Esophagus (tissue), 2 donors: ENCODE results near the gene TNIP1. TPM values are rescaled to one million over a fixed set of nuclear protein-coding genes. Genes with fewer than 3 reads are reported as not detected.

Experiments
- H3K27ac ChIP-seq, 2 donors: one replicate each; pipeline ENCODE4 v1.5.1; 2013; ENCODE audit warnings: low read depth in 2 of 2, mild to moderate bottlenecking in 2 of 2, inconsistent platforms in 1 of 2, low read length in 1 of 2, moderate library complexity in 1 of 2
- H3K27me3 ChIP-seq, 2 donors: one replicate each; pipeline ENCODE4 v1.6.1; 2013; ENCODE audit warnings: low read length in 2 of 2, control low read depth in 1 of 2, mild to moderate bottlenecking in 1 of 2; ENCODE audit not compliant: insufficient read depth in 2 of 2, control insufficient read depth in 1 of 2
- H3K36me3 ChIP-seq, 2 donors: one replicate each; pipeline ENCODE4 v1.6.1; 2013; ENCODE audit warnings: low read length in 1 of 2; ENCODE audit not compliant: control insufficient read depth in 2 of 2, insufficient read depth in 2 of 2
- H3K4me1 ChIP-seq, 2 donors: one replicate each; pipeline ENCODE4 v1.6.1; 2013; ENCODE audit warnings: low read length in 1 of 2; ENCODE audit not compliant: control insufficient read depth in 2 of 2, insufficient read depth in 2 of 2
- H3K4me3 ChIP-seq, 2 donors: one replicate each; pipeline ENCODE4 v1.5.1; 2013; ENCODE audit warnings: low read length in 2 of 2, mild to moderate bottlenecking in 2 of 2, low read depth in 1 of 2, moderate library complexity in 1 of 2
- H3K9me3 ChIP-seq, 2 donors: one replicate each; pipeline ENCODE4 v1.6.1; 2013; ENCODE audit warnings: mild to moderate bottlenecking in 2 of 2, low read depth in 1 of 2, low read length in 1 of 2, moderate library complexity in 1 of 2; ENCODE audit not compliant: control insufficient read depth in 2 of 2, insufficient read depth in 1 of 2
- WGBS, 2 donors: extraction: QIAGEN DNeasy Blood & Tissue Kit; methylation state at CpG; one replicate each; pipeline ENCODE4 v1.1.7; 2013; 5-methylcytosine and 5-hydroxymethylcytosine counted together
- polyA plus RNA-seq, 2 donors: library from polyadenylated mRNA; stranded (reverse); fragments of 200-250 nt; gene quantifications; one replicate each; pipeline ENCODE4 v1.2.3, GENCODE V29; 2013
- donor health status: healthy with polysubstance abuse.
- donor health status: Bipolar disorder and iron deficiency.

The TNIP1 gene
- polyA plus RNA-seq, 2 donors, result 68.3 to 140 TPM

- Histone ChIP-seq H3K4me1 (peaks cover 2 to 34% of the 10 kb centered on the region in 2 donors), H3K4me3 (no peak overlapping the region), H3K27ac (peak overlapping the region; percentile 83 to 96), H3K9me3 (no peaks in the 10 kb centered on the region), H3K27me3 (no peaks in the 10 kb centered on the region), H3K36me3 (peaks cover 2 to 32% of the 10 kb centered on the region in 2 donors)
- WGBS, 2 donors, result 39 to 54% methylated on average over 8 of the region's 8 CpGs
Measured at GRCh38 chr5:151023651-151024050, 57.2 kb downstream of the TNIP1 start.

GRCh38 chr5:151023047-151023615 lies 57.7 kb downstream of the TNIP1 start:
- H3K27me3 ChIP-seq, result no peaks in the 10 kb centered on the region
- peak overlapping the region in 1 of 2 donors; percentile 61 for H3K4me3 ChIP-seq
- H3K27ac ChIP-seq, result peak overlapping the region; percentile 83 to 96
- WGBS, 2 donors, result 60 to 78% methylated on average over 5 of the region's 5 CpGs
- H3K9me3 ChIP-seq, result no peaks in the 10 kb centered on the region
- H3K36me3 ChIP-seq, result peaks cover 0 to 27% of the 10 kb centered on the region in 2 donors
- H3K4me1 ChIP-seq, result peaks cover 2 to 34% of the 10 kb centered on the region in 2 donors

GRCh38 chr5:151022511-151023018 lies 58.3 kb downstream of the TNIP1 start:
- Histone ChIP-seq H3K36me3 (peaks cover 0 to 21% of the 10 kb centered on the region in 2 donors), H3K4me3 (peak overlapping the region; percentile 2 to 61), H3K27ac (peak overlapping the region; percentile 83 to 96), H3K9me3 (no peaks in the 10 kb centered on the region), H3K4me1 (peaks cover 2 to 34% of the 10 kb centered on the region in 2 donors), H3K27me3 (no peaks in the 10 kb centered on the region)
- WGBS, 2 donors, result 63 to 75% methylated on average over 7 of the region's 7 CpGs

- Histone ChIP-seq H3K27me3 (no peaks in the 10 kb centered on the region), H3K36me3 (peaks cover 0 to 16% of the 10 kb centered on the region in 2 donors), H3K4me3 (peak overlapping the region; percentile 60 to 61), H3K9me3 (no peaks in the 10 kb centered on the region), H3K4me1 (peaks cover 2 to 31% of the 10 kb centered on the region in 2 donors), H3K27ac (peak overlapping the region; percentile 83 to 96)
- 80 to 86% methylated on average over 6 of the region's 6 CpGs for WGBS, 2 donors
Measured at GRCh38 chr5:151021746-151022145, 59.1 kb downstream of the TNIP1 start.

- H3K4me3 ChIP-seq, result peak within 1 kb of the TSS; percentile 60 to 61
- 3% methylated on average over 54 of the region's 54 CpGs for WGBS, 2 donors
- H3K27me3 ChIP-seq, result no peaks in the 10 kb centered on the region
- H3K27ac ChIP-seq, result peak within 1 kb of the TSS; percentile 78 to 83
- peaks cover 0 to 8% of the 10 kb centered on the region in 2 donors for H3K36me3 ChIP-seq
- no peaks in the 10 kb centered on the region for H3K9me3 ChIP-seq
- H3K4me1 ChIP-seq, result peaks cover 2 to 31% of the 10 kb centered on the region in 2 donors
Measured at GRCh38 chr5:151020304-151021110, 60.3 kb downstream of the TNIP1 start, which contains the start of gene GPX3. Gene GPX3 (plus strand): TSS chr5:151020591. CDS start chr5:151020655, 64 bp downstream.

GRCh38 chr5:151019331-151019730 lies 61.5 kb downstream of the TNIP1 start:
- H3K36me3 ChIP-seq, result peaks cover 0 to 3% of the 10 kb centered on the region in 2 donors
- H3K27ac ChIP-seq, result no peak overlapping the region
- WGBS, 2 donors, result 66 to 68% methylated on average over 2 of the region's 2 CpGs
- peaks cover under 1 to 25% of the 10 kb centered on the region in 2 donors for H3K4me1 ChIP-seq
- no peaks in the 10 kb centered on the region for H3K27me3 ChIP-seq
- no peak overlapping the region for H3K4me3 ChIP-seq
- H3K9me3 ChIP-seq, result no peaks in the 10 kb centered on the region

- Histone ChIP-seq H3K27me3 (no peaks in the 10 kb centered on the region), H3K4me3 (no peak overlapping the region), H3K36me3 (peaks cover 0 to 2% of the 10 kb centered on the region in 2 donors), H3K4me1 (peaks cover 0 to 20% of the 10 kb centered on the region in 2 donors), H3K9me3 (no peaks in the 10 kb centered on the region), H3K27ac (no peak overlapping the region)
- 74 to 82% methylated on average over 2 of the region's 2 CpGs for WGBS, 2 donors
Measured at GRCh38 chr5:151018846-151019245, 62.0 kb downstream of the TNIP1 start.

- Histone ChIP-seq H3K27ac (no peak overlapping the region), H3K4me1 (peaks cover 0 to 12% of the 10 kb centered on the region in 2 donors)
Measured at GRCh38 chr5:151017897-151018296, 62.9 kb downstream of the TNIP1 start.

GRCh38 chr5:151016700-151017099 lies 64.1 kb downstream of the TNIP1 start:
- Histone ChIP-seq H3K4me1 (peaks cover 0 to 7% of the 10 kb centered on the region in 2 donors), H3K36me3 (no peaks in the 10 kb centered on the region), H3K9me3 (no peaks in the 10 kb centered on the region), H3K27me3 (no peaks in the 10 kb centered on the region), H3K27ac (no peak overlapping the region), H3K4me3 (no peak overlapping the region)
- 66 to 70% methylated on average over 5 of the region's 5 CpGs for WGBS, 2 donors

More at GRCh38 chr5:151017897-151018296, 62.9 kb downstream of the TNIP1 start:
- Histone ChIP-seq H3K9me3 (no peaks in the 10 kb centered on the region), H3K27me3 (no peaks in the 10 kb centered on the region), H3K36me3 (no peaks in the 10 kb centered on the region), H3K4me3 (no peak overlapping the region)
- 81 to 82% methylated on average over 2 of the region's 2 CpGs for WGBS, 2 donors
